Measurements from ENCODE around the gene SLC6A6.

The SLC6A6 gene

DNA sequence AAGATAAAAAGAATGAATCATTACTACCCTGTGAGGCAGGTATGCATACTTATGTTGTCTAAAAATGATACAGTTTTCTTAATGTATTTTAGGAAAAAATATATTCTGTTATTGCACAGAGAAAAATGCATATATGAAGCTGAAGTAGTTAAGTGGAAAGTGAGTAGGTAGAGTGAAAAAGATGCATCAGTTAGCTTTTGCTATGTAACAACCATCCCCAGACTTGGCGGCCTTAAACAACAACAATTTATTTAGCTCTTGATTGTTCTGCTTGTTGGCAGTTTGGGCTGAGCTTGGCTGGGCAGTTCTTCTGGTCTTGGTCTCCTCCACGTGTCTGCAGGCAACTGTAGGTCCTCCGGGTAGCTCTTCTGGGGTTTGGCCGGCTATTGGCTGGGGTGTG, 45.7 kb downstream of the SLC6A6 start:
- DNase-seq: no peak
- Histone ChIP-seq H3K9ac (ENCODE audit: low read length) (no peak overlapping the region), H3K18ac (ENCODE audit: low read length) (no peak overlapping the region), H2BK5ac (ENCODE audit: low read depth, low read length, poor library complexity) (no peak overlapping the region), H3K4me1 (ENCODE audit: control insufficient read depth in 1 of 2, insufficient read depth in 2 of 2, low read length in 2 of 2) (peaks cover 0 to 10% of the 10 kb centered on the region in 2 experiments), H4K8ac (ENCODE audit: low read depth, low read length) (no peak overlapping the region), H4K91ac (ENCODE audit: low read depth, low read length) (no peak overlapping the region), H2BK120ac (ENCODE audit: insufficient read depth, low read length, poor library complexity) (no peak overlapping the region), H3K23ac (ENCODE audit: low read length) (no peak overlapping the region), H3K9me3 (ENCODE audit: insufficient read depth, low read depth, low read length) (no peaks in the 10 kb centered on the region), H3K79me2 (ENCODE audit: control insufficient read depth, insufficient read depth, low read length, poor library complexity) (no peaks in the 10 kb centered on the region), H3K27me3 (ENCODE audit: insufficient read depth, low read length) (no peaks in the 10 kb centered on the region), H2AFZ (ENCODE audit: insufficient read depth, low read length, poor library complexity) (no peak overlapping the region), H3K4ac (ENCODE audit: low read depth, low read length) (no peak overlapping the region), H3K27ac (ENCODE audit: low read depth, low read length) (no peak overlapping the region), H2AK5ac (ENCODE audit: low read length) (no peak overlapping the region), H2BK12ac (ENCODE audit: low read length) (no peak overlapping the region), H3K4me2 (ENCODE audit: low read length) (no peak overlapping the region), H3K14ac (ENCODE audit: low read length) (no peak overlapping the region), H3K36me3 (ENCODE audit: control insufficient read depth in 1 of 2, insufficient read depth in 2 of 2, low read length in 2 of 2) (peaks cover 66 to 76% of the 10 kb centered on the region in 2 experiments), H3K4me3 (ENCODE audit: low read depth, low read length) (no peak overlapping the region), H4K12ac (ENCODE audit: low read depth, low read length) (no peak overlapping the region), H3K79me1 (ENCODE audit: low read length) (no peaks in the 10 kb centered on the region)
- no CpG with 5 or more reads among the region's 4 CpGs for WGBS (ENCODE audit: extremely low coverage, insufficient coverage, insufficient read length)

DNA sequence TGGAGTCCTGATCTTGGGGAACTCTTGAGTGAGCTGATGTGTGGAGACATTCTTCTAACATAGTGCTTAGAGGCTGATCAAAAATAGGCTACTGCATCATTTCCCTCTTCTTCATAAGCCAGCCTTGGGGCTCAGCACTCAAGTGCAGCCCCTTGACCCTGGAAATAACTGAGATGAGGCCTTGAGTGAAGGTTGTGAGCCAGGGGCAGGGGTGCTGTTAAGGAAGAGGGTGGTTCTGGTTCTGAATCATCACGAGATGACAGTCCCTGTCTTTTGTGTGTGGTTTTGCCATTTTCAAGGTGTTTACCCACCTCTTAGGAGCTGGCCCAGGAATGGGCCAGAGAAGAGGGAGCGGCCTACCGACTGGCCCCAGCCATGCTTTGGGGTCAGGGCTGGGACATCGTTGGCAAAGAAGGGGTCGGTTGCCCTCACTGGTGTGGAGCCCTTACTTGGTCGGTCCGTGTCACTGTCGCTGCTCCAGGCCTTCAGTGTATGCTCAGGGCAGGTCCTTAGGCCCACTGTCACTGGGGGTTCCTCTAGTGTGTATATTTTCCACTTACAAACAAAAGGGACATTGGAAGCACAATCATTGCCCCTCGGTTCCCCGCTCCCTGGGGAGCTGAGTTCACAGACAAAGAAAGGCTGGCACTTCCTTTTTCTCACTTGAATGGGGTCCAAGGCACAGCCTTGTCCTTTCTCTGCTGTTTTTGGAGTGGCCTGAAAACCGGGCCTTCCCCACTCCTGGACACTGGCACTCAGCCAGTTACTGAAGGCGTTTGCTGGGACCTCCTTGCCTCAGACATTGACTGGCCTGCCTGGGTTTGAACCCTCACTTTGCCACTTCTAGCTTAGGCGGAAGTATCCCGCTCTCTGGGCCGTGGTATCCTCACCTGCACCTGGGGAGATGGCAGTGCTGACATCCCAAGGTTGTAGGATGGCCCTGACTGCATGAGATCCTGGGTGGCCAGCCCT, 46.6 kb downstream of the SLC6A6 start:
- Histone ChIP-seq H4K12ac (ENCODE audit: low read depth, low read length) (no peak overlapping the region), H3K79me1 (ENCODE audit: low read length) (no peaks in the 10 kb centered on the region), H3K4me2 (ENCODE audit: low read length) (no peak overlapping the region), H3K9ac (ENCODE audit: low read length) (no peak overlapping the region), H3K4me3 (ENCODE audit: low read depth, low read length) (no peak overlapping the region), H3K14ac (ENCODE audit: low read length) (no peak overlapping the region), H2AFZ (ENCODE audit: insufficient read depth, low read length, poor library complexity) (no peak overlapping the region), H3K27me3 (ENCODE audit: insufficient read depth, low read length) (no peaks in the 10 kb centered on the region), H3K4ac (ENCODE audit: low read depth, low read length) (no peak overlapping the region), H4K91ac (ENCODE audit: low read depth, low read length) (no peak overlapping the region), H3K79me2 (ENCODE audit: control insufficient read depth, insufficient read depth, low read length, poor library complexity) (no peaks in the 10 kb centered on the region), H2BK5ac (ENCODE audit: low read depth, low read length, poor library complexity) (no peak overlapping the region), H3K9me3 (ENCODE audit: insufficient read depth, low read depth, low read length) (no peaks in the 10 kb centered on the region), H3K27ac (ENCODE audit: low read depth, low read length) (no peak overlapping the region), H3K4me1 (ENCODE audit: control insufficient read depth in 1 of 2, insufficient read depth in 2 of 2, low read length in 2 of 2) (peaks cover 0 to 8% of the 10 kb centered on the region in 2 experiments), H2BK12ac (ENCODE audit: low read length) (no peak overlapping the region), H4K8ac (ENCODE audit: low read depth, low read length) (no peak overlapping the region), H2AK5ac (ENCODE audit: low read length) (no peak overlapping the region), H3K23ac (ENCODE audit: low read length) (no peak overlapping the region), H2BK120ac (ENCODE audit: insufficient read depth, low read length, poor library complexity) (no peak overlapping the region), H3K18ac (ENCODE audit: low read length) (no peak overlapping the region), H3K36me3 (ENCODE audit: control insufficient read depth in 1 of 2, insufficient read depth in 2 of 2, low read length in 2 of 2) (peaks cover 68 to 76% of the 10 kb centered on the region in 2 experiments)
- WGBS (ENCODE audit: extremely low coverage, insufficient coverage, insufficient read length): no CpG with 5 or more reads among the region's 15 CpGs
- no peak for DNase-seq

DNA sequence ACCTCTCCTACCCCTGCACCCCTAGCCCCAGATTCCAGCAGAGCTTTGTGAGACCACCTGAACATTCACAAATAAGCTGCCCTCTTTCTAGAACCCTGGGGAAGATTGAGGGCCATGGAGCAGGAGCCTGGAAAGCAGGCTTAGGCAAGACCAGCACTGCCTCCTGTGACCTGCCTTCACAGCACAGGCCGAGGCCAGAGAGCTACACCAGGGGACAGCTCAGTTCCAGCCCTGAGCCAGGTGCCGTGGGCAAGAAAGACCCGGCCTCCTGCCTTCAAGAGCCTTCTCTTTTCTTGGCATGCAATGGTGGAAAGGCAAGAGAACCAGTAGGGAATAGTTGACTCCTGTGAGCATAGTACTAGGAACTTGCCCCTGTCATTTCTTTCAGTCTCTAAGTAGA, 48.1 kb downstream of the SLC6A6 start:
- Histone ChIP-seq H3K79me1 (ENCODE audit: low read length) (no peaks in the 10 kb centered on the region), H3K23ac (ENCODE audit: low read length) (no peak overlapping the region), H3K9ac (ENCODE audit: low read length) (no peak overlapping the region), H3K27ac (ENCODE audit: low read depth, low read length) (no peak overlapping the region), H4K91ac (ENCODE audit: low read depth, low read length) (no peak overlapping the region), H3K4me2 (ENCODE audit: low read length) (no peak overlapping the region), H3K4me3 (ENCODE audit: low read depth, low read length) (no peak overlapping the region), H2BK120ac (ENCODE audit: insufficient read depth, low read length, poor library complexity) (no peak overlapping the region), H4K8ac (ENCODE audit: low read depth, low read length) (no peak overlapping the region), H3K4ac (ENCODE audit: low read depth, low read length) (no peak overlapping the region), H3K9me3 (ENCODE audit: insufficient read depth, low read depth, low read length) (no peaks in the 10 kb centered on the region), H4K12ac (ENCODE audit: low read depth, low read length) (no peak overlapping the region), H3K14ac (ENCODE audit: low read length) (no peak overlapping the region), H2AK5ac (ENCODE audit: low read length) (no peak overlapping the region), H3K36me3 (ENCODE audit: control insufficient read depth in 1 of 2, insufficient read depth in 2 of 2, low read length in 2 of 2) (peaks cover 68 to 82% of the 10 kb centered on the region in 2 experiments), H2AFZ (ENCODE audit: insufficient read depth, low read length, poor library complexity) (no peak overlapping the region), H2BK12ac (ENCODE audit: low read length) (no peak overlapping the region), H3K27me3 (ENCODE audit: insufficient read depth, low read length) (no peaks in the 10 kb centered on the region), H2BK5ac (ENCODE audit: low read depth, low read length, poor library complexity) (no peak overlapping the region), H3K79me2 (ENCODE audit: control insufficient read depth, insufficient read depth, low read length, poor library complexity) (no peaks in the 10 kb centered on the region), H3K4me1 (ENCODE audit: control insufficient read depth in 1 of 2, insufficient read depth in 2 of 2, low read length in 2 of 2) (peaks cover 0 to 8% of the 10 kb centered on the region in 2 experiments), H3K18ac (ENCODE audit: low read length) (no peak overlapping the region)
- no CpG with 5 or more reads among the region's 3 CpGs for WGBS (ENCODE audit: extremely low coverage, insufficient coverage, insufficient read length)
- DNase-seq: no peak

DNA sequence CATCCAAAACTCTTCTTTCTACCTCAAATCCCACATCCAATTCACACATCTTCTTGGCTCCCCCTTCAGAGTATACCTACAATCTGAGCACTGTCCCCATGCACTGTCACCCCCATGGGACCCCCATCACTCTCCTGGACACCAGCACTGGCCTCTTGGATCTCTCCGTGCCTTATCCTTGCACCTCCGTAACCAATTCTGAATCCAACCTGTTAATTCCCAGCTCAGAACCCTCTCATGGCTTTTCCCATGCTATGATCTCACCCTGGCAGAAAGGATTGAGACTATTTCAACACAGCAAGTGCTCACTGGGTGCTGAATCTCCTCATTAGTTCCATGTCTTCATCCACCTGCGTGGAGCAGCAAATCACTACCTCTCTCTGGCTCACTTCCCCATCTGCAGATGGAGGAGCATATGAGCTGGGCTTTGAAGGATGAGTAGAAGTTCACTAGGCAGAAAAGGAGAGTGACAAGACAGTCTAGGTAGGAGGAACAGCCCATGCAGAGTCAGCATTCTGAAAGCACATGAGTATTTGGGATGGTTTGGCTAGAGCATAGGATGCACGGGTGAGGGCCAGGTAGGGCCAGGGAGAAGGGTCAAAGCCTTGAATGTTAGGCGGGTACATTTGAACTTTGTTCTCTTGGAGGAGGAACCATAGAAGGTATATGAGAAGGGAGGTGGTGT, 48.7 kb downstream of the SLC6A6 start:
- DNase-seq: no peak
- Histone ChIP-seq H3K4me1 (ENCODE audit: control insufficient read depth in 1 of 2, insufficient read depth in 2 of 2, low read length in 2 of 2) (peaks cover 0 to 8% of the 10 kb centered on the region in 2 experiments), H2AK5ac (ENCODE audit: low read length) (no peak overlapping the region), H3K36me3 (ENCODE audit: control insufficient read depth in 1 of 2, insufficient read depth in 2 of 2, low read length in 2 of 2) (peaks cover 69 to 81% of the 10 kb centered on the region in 2 experiments), H4K12ac (ENCODE audit: low read depth, low read length) (no peak overlapping the region), H2BK120ac (ENCODE audit: insufficient read depth, low read length, poor library complexity) (no peak overlapping the region), H3K4me2 (ENCODE audit: low read length) (no peak overlapping the region), H3K9ac (ENCODE audit: low read length) (no peak overlapping the region), H3K18ac (ENCODE audit: low read length) (no peak overlapping the region), H3K79me2 (ENCODE audit: control insufficient read depth, insufficient read depth, low read length, poor library complexity) (no peaks in the 10 kb centered on the region), H3K4me3 (ENCODE audit: low read depth, low read length) (no peak overlapping the region), H3K27me3 (ENCODE audit: insufficient read depth, low read length) (no peaks in the 10 kb centered on the region), H2BK5ac (ENCODE audit: low read depth, low read length, poor library complexity) (no peak overlapping the region), H4K91ac (ENCODE audit: low read depth, low read length) (no peak overlapping the region), H2AFZ (ENCODE audit: insufficient read depth, low read length, poor library complexity) (no peak overlapping the region), H3K14ac (ENCODE audit: low read length) (no peak overlapping the region), H3K23ac (ENCODE audit: low read length) (no peak overlapping the region), H4K8ac (ENCODE audit: low read depth, low read length) (no peak overlapping the region), H3K79me1 (ENCODE audit: low read length) (no peaks in the 10 kb centered on the region), H3K9me3 (ENCODE audit: insufficient read depth, low read depth, low read length) (no peaks in the 10 kb centered on the region), H2BK12ac (ENCODE audit: low read length) (no peak overlapping the region), H3K4ac (ENCODE audit: low read depth, low read length) (no peak overlapping the region), H3K27ac (ENCODE audit: low read depth, low read length) (no peak overlapping the region)
- no CpG with 5 or more reads among the region's 5 CpGs for WGBS (ENCODE audit: extremely low coverage, insufficient coverage, insufficient read length)
